Nephron progenitor cell (in vitro differentiated cells): ENCODE results near the gene IFI27L1.

Experiments
- DNase-seq: peaks from one replicate; pipeline ENCODE4 v3.0.0; 2021
- H3K27ac Mint-ChIP-seq: 2 replicates; pipeline ENCODE4 v1.8.0; 2021; ENCODE audit warnings: mild to moderate bottlenecking, moderate library complexity, mixed read lengths
- H3K27me3 Mint-ChIP-seq: 2 replicates; pipeline ENCODE4 v1.8.0; 2021; ENCODE audit warnings: mild to moderate bottlenecking, low read depth, mixed read lengths; ENCODE audit not compliant: poor library complexity
- H3K36me3 Mint-ChIP-seq: 2 replicates; pipeline ENCODE4 v1.8.0; 2021; ENCODE audit warnings: low read depth, mixed read lengths
- H3K4me1 Mint-ChIP-seq: 2 replicates; pipeline ENCODE4 v1.8.0; 2021; ENCODE audit warnings: mixed read lengths
- H3K4me3 Mint-ChIP-seq: 2 replicates; pipeline ENCODE4 v1.8.0; 2021; ENCODE audit warnings: mild to moderate bottlenecking, moderate library complexity, mixed read lengths
- H3K9me3 Mint-ChIP-seq: 2 replicates; pipeline ENCODE4 v1.8.0; 2021; ENCODE audit warnings: mild to moderate bottlenecking, moderate library complexity, mixed read lengths
- TF ChIP-seq, protein P1 (sequence below): fragments of 200-600 bp; sonication (generic); IDR thresholded peaks from 2 replicates; pipeline ENCODE4 v1.5.0; 2021; ENCODE audit warnings: antibody characterized with exemption

Gene IFI27L1

DNA sequence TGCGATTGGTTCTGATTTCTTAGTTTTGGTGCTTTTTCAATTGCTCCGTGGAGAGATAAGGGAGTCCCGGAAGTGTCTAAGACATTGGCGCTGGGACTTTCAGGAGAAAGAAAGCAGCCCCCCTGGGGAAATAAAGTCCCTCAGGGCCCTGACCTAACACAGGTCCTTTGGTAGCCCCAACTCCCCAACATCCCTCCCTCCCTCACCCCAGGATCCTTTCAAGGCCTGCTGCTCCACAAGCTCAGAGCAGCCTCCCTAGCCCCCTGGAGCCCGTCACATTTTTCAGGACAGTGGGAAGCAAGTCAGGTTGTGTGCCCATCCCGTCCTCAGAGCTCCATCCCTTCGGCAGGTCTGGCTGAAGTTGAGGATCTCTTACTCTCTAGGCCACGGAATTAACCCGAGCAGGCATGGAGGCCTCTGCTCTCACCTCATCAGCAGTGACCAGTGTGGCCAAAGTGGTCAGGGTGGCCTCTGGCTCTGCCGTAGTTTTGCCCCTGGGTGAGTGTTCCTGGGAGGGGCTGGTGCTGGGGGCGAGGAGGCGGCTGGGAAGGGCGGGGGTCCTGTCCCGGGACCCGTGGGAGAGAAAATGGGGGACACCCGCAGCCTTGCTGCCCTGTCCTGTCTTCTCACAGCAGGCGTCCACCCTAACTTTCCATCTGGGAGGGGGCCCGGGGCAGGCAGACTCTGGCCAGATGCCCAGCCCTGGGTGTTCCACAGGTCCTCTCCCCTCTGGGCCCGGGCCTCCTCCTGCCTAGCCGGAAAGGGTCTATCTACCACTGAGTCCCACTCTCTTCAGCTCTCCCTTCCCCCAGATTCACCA is 30.4 kb downstream of the IFI27L1 start:
- DNase-seq: no peak

DNA sequence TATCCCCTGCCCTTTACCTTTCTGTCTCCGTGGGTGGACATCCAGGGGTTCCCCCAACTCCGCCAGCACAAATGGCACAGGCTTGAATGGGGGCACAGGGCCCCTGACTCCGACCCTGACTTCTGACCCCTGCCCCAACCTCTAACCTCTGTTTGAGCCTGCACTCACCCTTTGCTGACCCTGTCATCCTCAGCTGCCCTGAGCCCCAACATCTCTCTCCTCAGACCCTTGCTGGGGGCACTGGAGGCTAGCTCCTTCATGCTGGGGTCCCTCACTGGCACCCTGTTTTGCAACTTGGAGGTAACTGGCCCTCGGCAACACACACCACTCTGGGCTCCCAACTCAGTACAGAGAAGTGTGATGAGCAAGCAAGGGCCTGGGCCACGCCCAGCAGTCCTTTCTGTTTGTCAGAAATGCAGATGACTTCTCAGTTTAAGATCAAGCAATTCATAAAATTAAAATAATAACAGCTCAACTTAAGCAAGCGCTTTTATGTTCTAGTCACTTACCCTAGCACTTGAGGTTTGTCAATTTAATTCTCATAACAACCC is 31.5 kb downstream of the IFI27L1 start:
- H3K27ac Mint-ChIP-seq: no peak overlapping the region
- no peak for DNase-seq
- H3K9me3 Mint-ChIP-seq: no peaks in the 10 kb centered on the region
- peaks cover 63% of the 10 kb centered on the region for H3K4me1 Mint-ChIP-seq
- H3K4me3 Mint-ChIP-seq: no peak overlapping the region
- TF ChIP-seq, protein P1, sequence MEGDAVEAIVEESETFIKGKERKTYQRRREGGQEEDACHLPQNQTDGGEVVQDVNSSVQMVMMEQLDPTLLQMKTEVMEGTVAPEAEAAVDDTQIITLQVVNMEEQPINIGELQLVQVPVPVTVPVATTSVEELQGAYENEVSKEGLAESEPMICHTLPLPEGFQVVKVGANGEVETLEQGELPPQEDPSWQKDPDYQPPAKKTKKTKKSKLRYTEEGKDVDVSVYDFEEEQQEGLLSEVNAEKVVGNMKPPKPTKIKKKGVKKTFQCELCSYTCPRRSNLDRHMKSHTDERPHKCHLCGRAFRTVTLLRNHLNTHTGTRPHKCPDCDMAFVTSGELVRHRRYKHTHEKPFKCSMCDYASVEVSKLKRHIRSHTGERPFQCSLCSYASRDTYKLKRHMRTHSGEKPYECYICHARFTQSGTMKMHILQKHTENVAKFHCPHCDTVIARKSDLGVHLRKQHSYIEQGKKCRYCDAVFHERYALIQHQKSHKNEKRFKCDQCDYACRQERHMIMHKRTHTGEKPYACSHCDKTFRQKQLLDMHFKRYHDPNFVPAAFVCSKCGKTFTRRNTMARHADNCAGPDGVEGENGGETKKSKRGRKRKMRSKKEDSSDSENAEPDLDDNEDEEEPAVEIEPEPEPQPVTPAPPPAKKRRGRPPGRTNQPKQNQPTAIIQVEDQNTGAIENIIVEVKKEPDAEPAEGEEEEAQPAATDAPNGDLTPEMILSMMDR: no peak
- H3K27me3 Mint-ChIP-seq: peaks cover 3% of the 10 kb centered on the region
- peaks cover 5% of the 10 kb centered on the region for H3K36me3 Mint-ChIP-seq

More for the DNA sequence above, 30.4 kb downstream of the IFI27L1 start:
- Mint-ChIP-seq H3K36me3 (peaks cover 14% of the 10 kb centered on the region), H3K4me3 (no peak overlapping the region), H3K27me3 (peaks cover 3% of the 10 kb centered on the region), H3K9me3 (no peaks in the 10 kb centered on the region), H3K27ac (no peak overlapping the region), H3K4me1 (peaks cover 52% of the 10 kb centered on the region)
- TF ChIP-seq, protein P1: no peak

DNA sequence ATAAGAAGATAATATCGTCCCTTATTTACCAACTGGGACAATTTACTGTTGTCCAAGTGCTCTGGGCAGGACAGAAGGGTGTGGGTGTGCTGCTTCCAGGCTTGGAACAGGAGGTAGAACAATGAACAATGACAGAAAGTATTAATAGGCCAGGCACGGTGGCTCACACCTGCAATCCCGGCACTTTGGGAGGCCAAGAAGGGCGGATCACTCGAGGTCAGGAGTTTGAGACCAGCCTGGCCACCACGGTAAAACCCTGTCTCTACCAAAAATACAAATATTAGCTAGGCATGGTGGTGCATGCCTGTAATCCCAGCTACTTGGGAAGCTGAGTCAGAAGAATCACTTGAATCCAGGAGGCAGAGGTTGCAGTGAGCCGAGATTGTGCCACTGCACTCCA is 32.0 kb downstream of the IFI27L1 start:
- Mint-ChIP-seq H3K36me3 (peaks cover under 1% of the 10 kb centered on the region), H3K4me3 (no peak overlapping the region), H3K4me1 (peaks cover 67% of the 10 kb centered on the region), H3K9me3 (no peaks in the 10 kb centered on the region), H3K27ac (no peak overlapping the region), H3K27me3 (peaks cover 3% of the 10 kb centered on the region)
- no peak for DNase-seq
- TF ChIP-seq, protein P1: no peak

DNA sequence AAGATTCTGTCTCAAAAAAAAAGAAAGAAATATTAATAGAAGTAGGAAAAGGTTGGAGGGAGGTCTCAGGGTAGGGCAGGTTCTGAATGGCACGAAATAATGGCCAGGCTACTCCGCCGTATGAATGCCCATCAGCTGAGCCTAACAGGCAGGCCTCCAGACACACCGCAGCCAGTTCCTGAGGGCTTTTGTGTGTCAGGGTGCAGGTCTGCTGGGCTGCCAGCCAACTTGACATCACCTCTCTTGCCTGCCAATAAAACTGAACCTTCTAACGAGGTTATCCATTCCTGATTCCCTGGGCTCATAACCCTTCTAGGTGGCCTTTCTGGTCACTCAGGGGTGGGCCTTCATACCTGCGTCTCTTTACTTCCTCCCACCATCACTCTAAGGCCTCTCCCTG is 32.4 kb downstream of the IFI27L1 start:
- Mint-ChIP-seq H3K27me3 (peaks cover 3% of the 10 kb centered on the region), H3K9me3 (no peaks in the 10 kb centered on the region), H3K4me1 (peaks cover 67% of the 10 kb centered on the region), H3K27ac (no peak overlapping the region), H3K36me3 (no peaks in the 10 kb centered on the region), H3K4me3 (no peak overlapping the region)
- TF ChIP-seq, protein P1: no peak
- DNase-seq: no peak

DNA sequence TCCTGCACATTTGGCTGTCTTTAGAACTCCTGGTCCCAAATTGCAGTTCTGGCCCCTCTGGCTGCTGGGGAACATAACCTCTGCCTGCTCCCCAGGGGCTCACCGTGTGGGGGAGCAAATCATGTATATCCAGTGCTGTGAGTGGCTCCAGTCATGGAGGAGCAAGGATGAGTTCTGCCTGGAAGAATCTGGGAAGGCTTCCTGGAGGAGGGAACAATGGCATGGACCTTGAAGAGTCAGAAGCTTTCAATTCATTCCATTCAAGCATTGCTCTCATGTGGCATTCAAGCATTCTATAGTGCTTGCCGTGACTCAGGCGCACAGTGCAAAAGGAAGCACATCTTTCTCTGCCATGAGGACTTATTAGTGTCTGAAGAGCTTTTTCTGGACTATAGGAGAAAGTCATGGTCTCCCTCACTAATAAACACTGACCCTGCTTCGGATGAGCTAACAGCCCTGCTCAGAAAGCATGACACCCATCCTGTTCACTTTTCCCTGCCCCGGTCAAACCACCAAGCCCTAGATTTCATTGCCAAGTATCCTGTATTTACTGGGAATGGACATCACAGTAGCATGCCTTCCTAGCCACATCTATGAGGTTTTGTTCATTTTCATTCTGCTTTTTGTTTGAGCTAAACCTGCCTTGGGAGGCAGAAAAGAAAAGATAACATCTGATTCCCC is 32.9 kb downstream of the IFI27L1 start:
- no peaks in the 10 kb centered on the region for H3K9me3 Mint-ChIP-seq
- no peak overlapping the region for H3K4me3 Mint-ChIP-seq
- H3K36me3 Mint-ChIP-seq: no peaks in the 10 kb centered on the region
- peak overlapping the region; percentile 77 for H3K27ac Mint-ChIP-seq
- peaks cover 67% of the 10 kb centered on the region for H3K4me1 Mint-ChIP-seq
- peaks cover 3% of the 10 kb centered on the region for H3K27me3 Mint-ChIP-seq
- no peak for DNase-seq
- TF ChIP-seq, protein P1: no peak
